GM18505 (cell line): Measurements from ENCODE around the gene UQCRC2.
"Not testable (repeated sequence)": the region's sequence is repeated elsewhere in the genome, so short reads cannot be mapped to it uniquely, and the experiment has no call there.

ENCODE experiments used
- ATAC-seq: cut with Tn5 transposase; IDR thresholded peaks from one replicate; pipeline ENCODE4 v1.9.1; 2021; ENCODE audit not compliant: unreplicated experiment
- POLR2A ChIP-seq: IDR thresholded peaks from 4 replicates; pipeline ENCODE4 v1.6.1; 2011; ENCODE audit warnings: borderline replicate concordance; ENCODE audit not compliant: insufficient read depth, insufficient read length; ENCODE audit errors: extremely low read depth

Gene UQCRC2

GRCh38 chr16:22008215-22009059 lies 55.3 kb downstream of the UQCRC2 start:
- TF ChIP-seq POLR2A = no peak
- peak; percentile 26 for ATAC-seq

GRCh38 chr16:22010902-22011301 lies 57.7 kb downstream of the UQCRC2 start:
- no peak for TF ChIP-seq POLR2A
- ATAC-seq = no peak

GRCh38 chr16:22012241-22012640 lies 59.1 kb downstream of the UQCRC2 start:
- ATAC-seq = no peak

GRCh38 chr16:22013486-22013885 lies 60.3 kb downstream of the UQCRC2 start:
- TF ChIP-seq POLR2A = no peak
- no peak for ATAC-seq

More at GRCh38 chr16:22012241-22012640, 59.1 kb downstream of the UQCRC2 start:
- TF ChIP-seq POLR2A = no peak

GRCh38 chr16:22014271-22014873 lies 61.2 kb downstream of the UQCRC2 start:
- no peak for ATAC-seq
- no peak for TF ChIP-seq POLR2A

GRCh38 chr16:22016927-22017326 lies 63.8 kb downstream of the UQCRC2 start:
- ATAC-seq = no peak
- TF ChIP-seq POLR2A = no peak

- TF ChIP-seq POLR2A = no peak
- ATAC-seq = no peak
These were observed 65.4 kb downstream of the UQCRC2 start for GRCh38 chr16:22018559-22018958.

- ATAC-seq = no peak
- TF ChIP-seq POLR2A = no peak
These were observed 69.0 kb downstream of the UQCRC2 start for GRCh38 chr16:22022151-22022550.

- TF ChIP-seq POLR2A = no peak
- no peak for ATAC-seq
These were observed 70.3 kb downstream of the UQCRC2 start for GRCh38 chr16:22023505-22023904.

GRCh38 chr16:22024785-22025184 lies 71.6 kb downstream of the UQCRC2 start:
- ATAC-seq = not testable (repeated sequence)

- TF ChIP-seq POLR2A = no peak
- ATAC-seq = no peak
These were observed 74.5 kb downstream of the UQCRC2 start for GRCh38 chr16:22027633-22028032.

GRCh38 chr16:22029632-22030031 lies 76.5 kb downstream of the UQCRC2 start:
- ATAC-seq = no peak
- no peak for TF ChIP-seq POLR2A

- no peak for TF ChIP-seq POLR2A
These were observed 77.1 kb downstream of the UQCRC2 start for GRCh38 chr16:22030087-22030812.

More at GRCh38 chr16:22030087-22030812, 77.1 kb downstream of the UQCRC2 start:
- no peak for ATAC-seq
